ENCODE results near the gene RPGRIP1. TPM values are rescaled to one million over a fixed set of nuclear protein-coding genes. Genes with fewer than 3 reads are reported as not detected.

The RPGRIP1 gene
- total RNA-seq (0.19 TPM), polyA plus RNA-seq (0.30 TPM)
- long read RNA-seq, donor 1, partial matches to known transcripts, result 9 of 9 reads
- long read RNA-seq, donor 1, other reads (novel, unspliced or antisense), result 0 of 9 reads
- long read RNA-seq, donor 2, result 0 reads
- long read RNA-seq, donor 3, result 0 reads
- long read RNA-seq, donor 4, result 0 reads
- long read RNA-seq, donor 5, partial matches to known transcripts, result 173 of 178 reads
- long read RNA-seq, donor 5, other reads (novel, unspliced or antisense), result 5 of 178 reads
- long read RNA-seq, donor 6, partial matches to known transcripts, result 120 of 139 reads
- long read RNA-seq, donor 6, other reads (novel, unspliced or antisense), result 19 of 139 reads
- long read RNA-seq, donor 7, result 0 reads
- long read RNA-seq, donor 8, result 0 reads
- long read RNA-seq, donor 9, result 0 reads
- long read RNA-seq, donor 10, partial matches to known transcripts, result 39 of 39 reads
- long read RNA-seq, donor 10, other reads (novel, unspliced or antisense), result 0 of 39 reads

- H3K27ac ChIP-seq (ENCODE audit: low read depth in 1 of 2, low read length in 1 of 2), result no peak within 1 kb of the TSS
- no peaks in the 10 kb centered on the region for H3K36me3 ChIP-seq (ENCODE audit: control insufficient read depth in 2 of 2, insufficient read depth in 2 of 2, low read length in 1 of 2)
- no peak for DNase-seq (ENCODE audit: low read depth in 6 of 9, low spot score in 9 of 9)
- H3K4me3 ChIP-seq (ENCODE audit: low read length in 2 of 2), result no peak within 1 kb of the TSS
- H3K9me3 ChIP-seq (ENCODE audit: control insufficient read depth in 2 of 2, insufficient read depth in 1 of 2, low read length in 1 of 2), result no peaks in the 10 kb centered on the region
- H3K4me1 ChIP-seq (ENCODE audit: control insufficient read depth in 2 of 2, insufficient read depth in 2 of 2, low read length in 2 of 2), result peaks cover 5 to 13% of the 10 kb centered on the region in 2 donors
- no peaks in the 10 kb centered on the region for H3K27me3 ChIP-seq (ENCODE audit: control insufficient read depth in 2 of 2, insufficient read depth in 1 of 2, low read length in 1 of 2)
- 99% methylated on average over 2 of the region's 2 CpGs for WGBS
Observed at GRCh38 chr14:21279783-21280182, at the start of gene RPGRIP1. TSS of gene RPGRIP1 (plus strand) at chr14:21280083. CDS start at chr14:21287977, 7,894 bp downstream.

GRCh38 chr14:21231020-21231652, 48.7 kb upstream of the RPGRIP1 start:
- no peak for DNase-seq (ENCODE audit: low read depth in 6 of 9, low spot score in 9 of 9)
- peaks cover 50 to 93% of the 10 kb centered on the region in 2 donors for H3K36me3 ChIP-seq (ENCODE audit: control insufficient read depth in 2 of 2, insufficient read depth in 2 of 2, low read length in 1 of 2)
- H3K4me1 ChIP-seq (ENCODE audit: control insufficient read depth in 2 of 2, insufficient read depth in 2 of 2, low read length in 2 of 2), result peaks cover 0 to 8% of the 10 kb centered on the region in 2 donors
- WGBS, result 94% methylated on average over 14 of the region's 14 CpGs
- no peaks in the 10 kb centered on the region for H3K9me3 ChIP-seq (ENCODE audit: control insufficient read depth in 2 of 2, insufficient read depth in 1 of 2, low read length in 1 of 2)
- no peaks in the 10 kb centered on the region for H3K27me3 ChIP-seq (ENCODE audit: control insufficient read depth in 2 of 2, insufficient read depth in 1 of 2, low read length in 1 of 2)
- peak overlapping the region in 1 of 2 donors; percentile 42 for H3K27ac ChIP-seq (ENCODE audit: low read depth in 1 of 2, low read length in 1 of 2)
- H3K4me3 ChIP-seq (ENCODE audit: low read length in 2 of 2), result no peak overlapping the region

- Histone ChIP-seq H3K27ac (ENCODE audit: low read depth in 1 of 2, low read length in 1 of 2) (no peak overlapping the region), H3K4me1 (ENCODE audit: control insufficient read depth in 2 of 2, insufficient read depth in 2 of 2, low read length in 2 of 2) (peaks cover 0 to 8% of the 10 kb centered on the region in 2 donors)
- WGBS, result 84% methylated on average over 8 of the region's 8 CpGs
Observed at GRCh38 chr14:21233457-21234076, 46.3 kb upstream of the RPGRIP1 start.

GRCh38 chr14:21234112-21234511, 45.8 kb upstream of the RPGRIP1 start:
- 99% methylated on average over 5 of the region's 5 CpGs for WGBS
- Histone ChIP-seq H3K27me3 (ENCODE audit: control insufficient read depth in 2 of 2, insufficient read depth in 1 of 2, low read length in 1 of 2) (no peaks in the 10 kb centered on the region), H3K36me3 (ENCODE audit: control insufficient read depth in 2 of 2, insufficient read depth in 2 of 2, low read length in 1 of 2) (peaks cover 30 to 89% of the 10 kb centered on the region in 2 donors), H3K27ac (ENCODE audit: low read depth in 1 of 2, low read length in 1 of 2) (no peak overlapping the region), H3K9me3 (ENCODE audit: control insufficient read depth in 2 of 2, insufficient read depth in 1 of 2, low read length in 1 of 2) (no peaks in the 10 kb centered on the region), H3K4me1 (ENCODE audit: control insufficient read depth in 2 of 2, insufficient read depth in 2 of 2, low read length in 2 of 2) (peaks cover 0 to 8% of the 10 kb centered on the region in 2 donors), H3K4me3 (ENCODE audit: low read length in 2 of 2) (no peak overlapping the region)
- DNase-seq (ENCODE audit: low read depth in 6 of 9, low spot score in 9 of 9), result no peak

More at GRCh38 chr14:21233457-21234076, 46.3 kb upstream of the RPGRIP1 start:
- Histone ChIP-seq H3K36me3 (ENCODE audit: control insufficient read depth in 2 of 2, insufficient read depth in 2 of 2, low read length in 1 of 2) (peaks cover 31 to 89% of the 10 kb centered on the region in 2 donors), H3K9me3 (ENCODE audit: control insufficient read depth in 2 of 2, insufficient read depth in 1 of 2, low read length in 1 of 2) (no peaks in the 10 kb centered on the region), H3K4me3 (ENCODE audit: low read length in 2 of 2) (no peak overlapping the region), H3K27me3 (ENCODE audit: control insufficient read depth in 2 of 2, insufficient read depth in 1 of 2, low read length in 1 of 2) (no peaks in the 10 kb centered on the region)
- no peak for DNase-seq (ENCODE audit: low read depth in 6 of 9, low spot score in 9 of 9)

- 85% methylated on average over 6 of the region's 6 CpGs for WGBS
- no peak for DNase-seq (ENCODE audit: low read depth in 6 of 9, low spot score in 9 of 9)
Observed at GRCh38 chr14:21236948-21237797, 42.7 kb upstream of the RPGRIP1 start.

GRCh38 chr14:21238823-21239518, 40.9 kb upstream of the RPGRIP1 start:
- Histone ChIP-seq H3K27ac (ENCODE audit: low read depth in 1 of 2, low read length in 1 of 2) (no peak overlapping the region), H3K36me3 (ENCODE audit: control insufficient read depth in 2 of 2, insufficient read depth in 2 of 2, low read length in 1 of 2) (peaks cover 9 to 80% of the 10 kb centered on the region in 2 donors)
- 99% methylated on average over 11 of the region's 11 CpGs for WGBS

More at GRCh38 chr14:21236948-21237797, 42.7 kb upstream of the RPGRIP1 start:
- Histone ChIP-seq H3K4me3 (ENCODE audit: low read length in 2 of 2) (no peak overlapping the region), H3K27me3 (ENCODE audit: control insufficient read depth in 2 of 2, insufficient read depth in 1 of 2, low read length in 1 of 2) (no peaks in the 10 kb centered on the region), H3K36me3 (ENCODE audit: control insufficient read depth in 2 of 2, insufficient read depth in 2 of 2, low read length in 1 of 2) (peaks cover 14 to 78% of the 10 kb centered on the region in 2 donors), H3K4me1 (ENCODE audit: control insufficient read depth in 2 of 2, insufficient read depth in 2 of 2, low read length in 2 of 2) (no peaks in the 10 kb centered on the region), H3K27ac (ENCODE audit: low read depth in 1 of 2, low read length in 1 of 2) (no peak overlapping the region), H3K9me3 (ENCODE audit: control insufficient read depth in 2 of 2, insufficient read depth in 1 of 2, low read length in 1 of 2) (no peaks in the 10 kb centered on the region)

GRCh38 chr14:21240417-21240816, 39.5 kb upstream of the RPGRIP1 start:
- H3K27ac ChIP-seq (ENCODE audit: low read depth in 1 of 2, low read length in 1 of 2), result no peak overlapping the region
- no peaks in the 10 kb centered on the region for H3K27me3 ChIP-seq (ENCODE audit: control insufficient read depth in 2 of 2, insufficient read depth in 1 of 2, low read length in 1 of 2)
- no peak for DNase-seq (ENCODE audit: low read depth in 6 of 9, low spot score in 9 of 9)
- H3K4me3 ChIP-seq (ENCODE audit: low read length in 2 of 2), result no peak overlapping the region
- 97% methylated on average over 2 of the region's 2 CpGs for WGBS
- no peaks in the 10 kb centered on the region for H3K4me1 ChIP-seq (ENCODE audit: control insufficient read depth in 2 of 2, insufficient read depth in 2 of 2, low read length in 2 of 2)
- no peaks in the 10 kb centered on the region for H3K9me3 ChIP-seq (ENCODE audit: control insufficient read depth in 2 of 2, insufficient read depth in 1 of 2, low read length in 1 of 2)
- H3K36me3 ChIP-seq (ENCODE audit: control insufficient read depth in 2 of 2, insufficient read depth in 2 of 2, low read length in 1 of 2), result peaks cover 15 to 79% of the 10 kb centered on the region in 2 donors

More at GRCh38 chr14:21238823-21239518, 40.9 kb upstream of the RPGRIP1 start:
- Histone ChIP-seq H3K4me3 (ENCODE audit: low read length in 2 of 2) (no peak overlapping the region), H3K27me3 (ENCODE audit: control insufficient read depth in 2 of 2, insufficient read depth in 1 of 2, low read length in 1 of 2) (no peaks in the 10 kb centered on the region), H3K4me1 (ENCODE audit: control insufficient read depth in 2 of 2, insufficient read depth in 2 of 2, low read length in 2 of 2) (no peaks in the 10 kb centered on the region), H3K9me3 (ENCODE audit: control insufficient read depth in 2 of 2, insufficient read depth in 1 of 2, low read length in 1 of 2) (no peaks in the 10 kb centered on the region)
- no peak for DNase-seq (ENCODE audit: low read depth in 6 of 9, low spot score in 9 of 9)

GRCh38 chr14:21241218-21241819, 38.6 kb upstream of the RPGRIP1 start:
- Histone ChIP-seq H3K4me3 (ENCODE audit: low read length in 2 of 2) (no peak overlapping the region), H3K9me3 (ENCODE audit: control insufficient read depth in 2 of 2, insufficient read depth in 1 of 2, low read length in 1 of 2) (no peaks in the 10 kb centered on the region), H3K36me3 (ENCODE audit: control insufficient read depth in 2 of 2, insufficient read depth in 2 of 2, low read length in 1 of 2) (peaks cover 20 to 81% of the 10 kb centered on the region in 2 donors), H3K27me3 (ENCODE audit: control insufficient read depth in 2 of 2, insufficient read depth in 1 of 2, low read length in 1 of 2) (no peaks in the 10 kb centered on the region), H3K4me1 (ENCODE audit: control insufficient read depth in 2 of 2, insufficient read depth in 2 of 2, low read length in 2 of 2) (no peaks in the 10 kb centered on the region), H3K27ac (ENCODE audit: low read depth in 1 of 2, low read length in 1 of 2) (no peak overlapping the region)
- DNase-seq (ENCODE audit: low read depth in 6 of 9, low spot score in 9 of 9), result peak in 6 of 9 donors; percentile 24 to 63 (median 36)
- WGBS, result 99% methylated on average over 1 of the region's 1 CpG
